ENCODE measurements around the gene FAM107B. TPM values are rescaled to one million over a fixed set of nuclear protein-coding genes. Genes with fewer than 3 reads are reported as not detected.

Gene FAM107B
- total RNA-seq, 1 experiment from 2014 or later: 24.5 TPM

DNA sequence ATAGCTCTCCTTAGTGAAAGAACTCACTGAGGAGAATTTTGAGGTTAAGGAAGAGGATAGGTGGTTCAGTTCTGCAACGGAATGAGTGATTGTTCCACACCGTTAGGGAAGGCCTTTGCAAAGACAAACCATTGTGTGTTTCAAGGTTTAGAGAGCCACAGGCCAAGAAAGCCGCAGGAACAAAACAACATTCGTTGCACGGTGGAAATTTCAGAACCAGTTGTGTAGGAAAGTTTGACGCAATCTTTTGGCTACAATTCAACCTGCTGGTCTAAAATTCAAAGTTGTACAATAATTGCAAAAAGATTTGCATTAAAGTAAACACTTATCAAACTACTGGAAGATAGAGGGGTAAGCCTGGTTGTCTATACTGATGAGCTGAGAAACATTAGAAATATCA is 91.4 kb downstream of the FAM107B start:
- H4K5ac ChIP-seq (ENCODE audit: insufficient read length, low read depth, low read length): no peak overlapping the region

More for the DNA sequence above, 91.4 kb downstream of the FAM107B start:
- no peak overlapping the region for H4K8ac ChIP-seq (replicated peaks; ENCODE audit: insufficient read length, low read depth, low read length)
- no peaks in the 10 kb centered on the region for H4K20me1 ChIP-seq (ENCODE audit: control insufficient read depth, insufficient read depth, insufficient read length)
- DNase-seq: no peak
- H3K79me1 ChIP-seq (ENCODE audit: insufficient read depth, low read depth, low read length, poor library complexity, severe bottlenecking): no peaks in the 10 kb centered on the region
- no peaks in the 10 kb centered on the region for H3K4me1 Mint-ChIP-seq
- no peak overlapping the region for H3K23ac ChIP-seq (ENCODE audit: insufficient read length, low read depth, low read length)
- H3T11ph ChIP-seq (ENCODE audit: low read length): no peak overlapping the region
- H4K91ac ChIP-seq (ENCODE audit: insufficient read length, low read depth, low read length): no peak overlapping the region
- no peak overlapping the region for H3K18ac ChIP-seq (ENCODE audit: insufficient read length, low read depth, low read length)
- H3K14ac ChIP-seq (ENCODE audit: insufficient read depth, low read length): no peak overlapping the region
- no peak overlapping the region for H2AFZ ChIP-seq (ENCODE audit: low read length)
- no peak overlapping the region for H3K27ac Mint-ChIP-seq
- no peak overlapping the region for H2BK12ac ChIP-seq (ENCODE audit: insufficient read length, low read depth, low read length)
- H3K56ac ChIP-seq (ENCODE audit: insufficient read length, low read depth, low read length): no peak overlapping the region
- no peak overlapping the region for H3K4ac ChIP-seq (ENCODE audit: low read depth, low read length)
- H2BK20ac ChIP-seq (ENCODE audit: low read depth, low read length, poor library complexity, severe bottlenecking): no peak overlapping the region
- H2BK5ac ChIP-seq (ENCODE audit: insufficient read length, low read length): no peak overlapping the region
- no peaks in the 10 kb centered on the region for H3K9me3 Mint-ChIP-seq
- WGBS (ENCODE audit: extremely low coverage, insufficient read length, low lambda C conversion rate): no CpG with 5 or more reads among the region's 6 CpGs
- no peak overlapping the region for H2AK5ac ChIP-seq (ENCODE audit: insufficient read length, low read length)
- no peak overlapping the region for H3K9ac ChIP-seq (ENCODE audit: extremely low read depth, insufficient read length, low read length)
- H3K27me3 Mint-ChIP-seq (ENCODE audit: low read depth): no peaks in the 10 kb centered on the region
- no peak overlapping the region for H3K27ac ChIP-seq (ENCODE audit: insufficient read length, low read depth, low read length)
- no peaks in the 10 kb centered on the region for H3K79me2 ChIP-seq (ENCODE audit: insufficient read depth, low read length)
- H3K9me3 ChIP-seq (ENCODE audit: control insufficient read depth, low read depth, low read length): no peaks in the 10 kb centered on the region
- H2BK15ac ChIP-seq (ENCODE audit: low read depth, low read length): no peak overlapping the region
- no peak overlapping the region for H3K4me3 Mint-ChIP-seq
- H3K4me1 ChIP-seq (ENCODE audit: insufficient read depth, low read length): no peaks in the 10 kb centered on the region
- no peaks in the 10 kb centered on the region for H3K36me3 Mint-ChIP-seq (ENCODE audit: insufficient read depth in 1 of 3, low read depth in 3 of 3)
- H3K4me2 ChIP-seq (ENCODE audit: insufficient read depth, insufficient read length, low read length): no peak overlapping the region
- H2BK120ac ChIP-seq (ENCODE audit: low read depth, low read length, poor library complexity, severe bottlenecking): no peak overlapping the region
- no peaks in the 10 kb centered on the region for H3K27me3 ChIP-seq (ENCODE audit: insufficient read depth, low read length)
- TF ChIP-seq, protein P1, sequence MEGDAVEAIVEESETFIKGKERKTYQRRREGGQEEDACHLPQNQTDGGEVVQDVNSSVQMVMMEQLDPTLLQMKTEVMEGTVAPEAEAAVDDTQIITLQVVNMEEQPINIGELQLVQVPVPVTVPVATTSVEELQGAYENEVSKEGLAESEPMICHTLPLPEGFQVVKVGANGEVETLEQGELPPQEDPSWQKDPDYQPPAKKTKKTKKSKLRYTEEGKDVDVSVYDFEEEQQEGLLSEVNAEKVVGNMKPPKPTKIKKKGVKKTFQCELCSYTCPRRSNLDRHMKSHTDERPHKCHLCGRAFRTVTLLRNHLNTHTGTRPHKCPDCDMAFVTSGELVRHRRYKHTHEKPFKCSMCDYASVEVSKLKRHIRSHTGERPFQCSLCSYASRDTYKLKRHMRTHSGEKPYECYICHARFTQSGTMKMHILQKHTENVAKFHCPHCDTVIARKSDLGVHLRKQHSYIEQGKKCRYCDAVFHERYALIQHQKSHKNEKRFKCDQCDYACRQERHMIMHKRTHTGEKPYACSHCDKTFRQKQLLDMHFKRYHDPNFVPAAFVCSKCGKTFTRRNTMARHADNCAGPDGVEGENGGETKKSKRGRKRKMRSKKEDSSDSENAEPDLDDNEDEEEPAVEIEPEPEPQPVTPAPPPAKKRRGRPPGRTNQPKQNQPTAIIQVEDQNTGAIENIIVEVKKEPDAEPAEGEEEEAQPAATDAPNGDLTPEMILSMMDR (conservative IDR thresholded peaks at IDR 0.05): no peak
- no peaks in the 10 kb centered on the region for H3K23me2 ChIP-seq (ENCODE audit: insufficient read length, low read depth, low read length, poor library complexity, severe bottlenecking)

Data from H9 (cell line).